Dedifferentiated amniotic fluid mesenchymal stem cell (primary cell): ENCODE measurements around the gene PIH1D2.
A peak's percentile ranks its signal among the peaks of the same experiment; 100 is the strongest.
"Not testable (repeated sequence)": the region's sequence is repeated elsewhere in the genome, so short reads cannot be mapped to it uniquely, and the experiment has no call there.

Source experiments
- DNase-seq: peaks from one replicate; pipeline ENCODE4 v3.0.0-alpha.2; 2016; ENCODE audit errors: extremely low spot score

PIH1D2 gene

DNA sequence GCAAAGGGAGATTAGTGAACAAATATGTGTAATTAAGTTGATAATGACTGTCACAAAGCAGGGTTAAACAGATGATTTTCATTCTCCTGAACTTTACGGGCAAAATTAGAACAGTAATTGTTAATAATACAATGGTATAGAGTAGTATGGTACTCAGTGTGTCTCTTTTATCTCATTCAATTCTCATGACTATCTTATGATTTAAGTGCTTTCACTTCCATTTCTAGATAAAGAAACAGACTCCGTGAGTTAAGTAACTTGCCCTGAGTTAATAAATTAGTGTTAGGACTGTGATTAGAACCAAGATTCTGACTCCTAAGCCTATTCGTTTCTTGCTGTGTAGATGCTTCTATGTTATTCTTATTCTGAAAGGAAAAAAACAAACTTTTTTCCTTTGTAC is 22.0 kb downstream of the PIH1D2 start:
- DNase-seq: no peak

DNA sequence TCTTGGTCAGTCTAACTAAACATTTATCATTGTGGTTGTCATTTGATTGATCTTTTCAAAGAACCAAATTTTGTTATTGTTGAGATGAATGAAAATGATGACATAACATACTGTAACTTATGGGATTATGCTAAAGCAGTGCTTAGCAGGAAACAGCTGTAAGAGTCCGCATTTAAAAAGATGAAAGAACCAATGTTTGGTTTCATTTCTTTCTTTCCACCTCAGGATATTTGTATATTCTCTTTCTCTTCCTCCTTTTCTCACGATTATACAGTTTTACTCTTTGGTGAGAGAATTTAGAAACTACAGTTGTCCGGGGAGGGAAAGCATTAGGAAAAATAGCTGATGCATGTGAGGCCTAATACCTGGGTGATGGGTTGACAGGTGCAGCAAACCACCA is 23.1 kb downstream of the PIH1D2 start:
- DNase-seq: no peak

GRCh38 chr11:112049777-112050176 is 24.0 kb downstream of the PIH1D2 start:
- no peak for DNase-seq

DNA sequence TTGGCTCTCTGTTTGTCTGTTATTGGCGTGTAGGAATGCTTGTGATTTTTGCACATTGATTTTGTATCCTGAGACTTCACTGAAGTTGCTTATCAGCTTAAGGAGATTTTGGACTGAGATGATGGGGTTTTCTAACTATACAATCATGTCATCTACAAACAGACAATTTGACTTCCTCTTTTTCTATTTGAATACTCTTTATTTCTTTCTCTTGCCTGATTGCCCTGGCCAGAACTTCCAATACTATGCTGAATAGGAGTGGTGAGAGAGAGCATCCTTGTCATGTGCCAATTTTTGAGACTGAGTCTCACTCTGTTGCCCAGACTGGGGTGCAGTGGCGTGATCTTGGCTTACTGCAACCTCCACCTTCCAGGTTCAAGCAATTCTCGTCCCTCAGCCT is 25.6 kb downstream of the PIH1D2 start:
- not testable (repeated sequence) for DNase-seq

- DNase-seq: not testable (repeated sequence)
Observed at GRCh38 chr11:112046647-112047046, 27.2 kb downstream of the PIH1D2 start.

DNA sequence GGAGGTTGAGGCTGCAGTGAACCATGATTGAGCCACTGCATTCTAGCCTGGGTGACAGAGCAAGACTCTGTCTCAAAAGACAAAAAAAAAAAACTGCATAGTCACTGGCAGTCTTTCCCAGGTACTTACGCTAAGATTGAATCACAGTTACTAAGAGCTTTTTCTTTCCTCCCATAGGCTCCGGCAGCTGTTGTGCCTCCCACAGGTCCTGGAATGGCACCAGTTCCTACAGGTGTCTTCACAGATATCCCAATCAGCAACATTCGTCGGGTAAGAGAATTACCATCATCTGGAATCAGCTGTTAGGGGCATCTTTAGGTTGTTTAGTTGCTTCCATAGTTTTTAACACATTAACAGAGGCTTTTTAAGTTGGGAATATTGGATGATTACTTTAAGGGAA is 28.9 kb downstream of the PIH1D2 start:
- DNase-seq: no peak

DNA sequence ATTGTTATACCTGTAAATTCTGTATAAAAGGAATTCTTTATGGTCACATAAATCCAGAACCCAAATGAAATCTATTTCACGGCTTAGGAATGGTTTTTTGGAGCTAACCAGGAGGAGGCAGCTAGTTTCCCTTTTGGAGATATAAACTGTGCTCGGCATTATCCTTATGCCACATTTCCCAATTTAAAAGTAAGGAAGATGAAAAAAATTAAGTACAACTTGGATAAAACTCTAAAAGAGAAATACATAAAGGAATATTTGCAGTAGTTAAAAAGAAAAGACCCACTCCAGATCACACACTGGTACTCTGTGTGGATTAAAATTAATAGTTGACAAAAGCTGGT is 30.9 kb downstream of the PIH1D2 start:
- no peak for DNase-seq

- no peak for DNase-seq
Observed at GRCh38 chr11:112042161-112042960, 31.5 kb downstream of the PIH1D2 start.

DNA sequence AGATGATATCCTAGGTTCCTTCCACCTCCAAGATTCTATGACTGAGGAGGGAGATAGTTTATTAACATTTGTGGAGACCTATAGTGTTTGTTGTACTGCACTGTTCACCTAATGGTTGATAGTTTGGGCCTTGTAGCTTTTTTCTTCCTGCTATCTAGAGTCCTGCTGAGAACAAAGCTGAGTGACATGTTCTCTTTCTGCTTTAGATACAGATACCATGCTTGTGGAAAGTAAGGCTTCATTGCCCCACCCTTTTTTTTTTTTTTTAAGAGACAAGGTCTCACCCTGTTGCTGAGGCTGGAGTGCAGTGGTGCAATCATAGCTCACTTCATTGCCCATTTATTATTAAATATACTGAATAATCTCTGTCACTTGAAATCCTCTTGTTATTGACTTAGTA is 36.3 kb downstream of the PIH1D2 start:
- DNase-seq: no peak

- DNase-seq: no peak
Observed at GRCh38 chr11:112033902-112034301, 39.9 kb downstream of the PIH1D2 start.

DNA sequence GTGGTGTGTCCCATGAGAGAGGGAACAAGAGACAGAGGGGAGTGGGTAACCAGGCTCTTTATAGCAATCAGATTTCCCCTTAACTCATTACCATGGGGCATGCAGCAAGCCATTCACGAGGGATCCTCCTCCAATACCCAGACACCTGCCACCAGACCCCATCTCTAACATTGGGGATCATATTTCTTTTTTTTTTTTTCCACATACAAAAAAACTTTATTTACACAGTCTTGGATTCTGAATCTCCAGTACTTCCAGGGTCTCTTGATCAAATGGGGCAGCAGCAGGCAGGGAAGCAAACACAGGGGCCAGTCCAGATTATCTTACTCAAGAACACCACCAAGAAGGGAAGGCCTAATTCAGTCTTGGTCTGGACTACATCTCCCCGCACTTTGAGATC is 44.4 kb downstream of the PIH1D2 start:
- no peak for DNase-seq

DNA sequence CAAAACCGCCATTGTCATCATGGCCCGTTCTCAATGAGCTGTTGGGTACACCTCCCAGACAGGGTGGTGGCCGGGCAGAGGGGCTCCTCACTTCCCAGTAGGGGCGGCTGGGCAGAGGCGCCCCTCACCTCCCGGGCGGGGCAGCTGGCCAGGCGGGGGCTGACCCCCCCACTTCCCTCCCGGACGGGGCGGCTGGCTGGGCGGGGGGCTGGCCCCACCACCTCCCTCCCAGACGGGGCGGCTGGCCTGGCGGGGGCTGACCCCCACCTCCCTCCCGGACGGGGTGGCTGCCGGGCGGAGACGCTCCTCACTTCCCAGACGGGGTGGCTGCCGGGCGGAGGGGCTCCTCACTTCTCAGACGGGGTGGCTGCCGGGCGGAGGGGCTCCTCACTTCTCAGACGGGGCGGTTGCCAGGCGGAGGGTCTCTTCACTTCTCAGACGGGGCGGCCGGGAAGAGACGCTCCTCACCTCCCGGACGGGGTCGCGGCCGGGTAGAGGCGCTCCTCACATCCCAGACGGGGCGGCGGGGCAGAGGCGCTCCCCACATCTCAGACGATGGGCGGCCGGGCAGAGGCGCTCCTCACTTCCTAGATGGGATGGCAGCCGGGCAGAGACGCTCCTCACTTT is 46.9 kb downstream of the PIH1D2 start:
- DNase-seq: not testable (repeated sequence)

DNA sequence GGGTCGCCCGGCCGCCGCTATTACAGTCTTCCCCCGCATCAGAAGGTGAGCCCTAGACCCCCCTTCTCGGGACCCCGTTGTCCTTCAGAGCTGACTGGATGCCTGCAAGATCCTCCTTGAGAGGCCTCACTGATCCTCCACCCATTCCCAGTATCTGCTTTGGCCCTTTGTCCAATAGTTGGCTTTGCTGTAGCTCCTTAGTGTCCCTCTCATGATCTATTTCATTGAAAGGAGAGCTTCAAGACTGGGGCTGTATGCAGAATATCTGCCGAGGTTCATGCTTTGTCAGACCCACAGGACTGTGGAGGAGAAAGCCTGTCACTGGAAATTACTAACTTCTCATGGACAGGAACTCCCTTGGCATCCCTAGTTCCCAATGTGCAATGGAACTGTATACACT is 48.1 kb downstream of the PIH1D2 start:
- no peak for DNase-seq

GRCh38 chr11:112024773-112025678 is 48.8 kb downstream of the PIH1D2 start, which contains the start of gene DLAT:
DLAT (plus strand) TSS chr11:112025408; CDS start chr11:112025473, 65 bp downstream.
- DNase-seq: peak; percentile 56

GRCh38 chr11:112024178-112024772 is 49.5 kb downstream of the PIH1D2 start:
- no peak for DNase-seq

GRCh38 chr11:112023104-112023503 is 50.7 kb downstream of the PIH1D2 start:
- DNase-seq: no peak

- no peak for DNase-seq
Observed at GRCh38 chr11:112019066-112019465, 54.8 kb downstream of the PIH1D2 start.
